OCI-LY7 (cell line): ENCODE measurements around the gene SH3BP5L.

Experiments
- EZH2phosphoT487 ChIP-seq: fragments of 200-600 bp; sonication (generic); IDR thresholded peaks from 2 replicates; pipeline ENCODE4 v1.6.1; 2018; ENCODE audit warnings: low read depth, borderline replicate concordance, mild to moderate bottlenecking, mixed run types, antibody characterized with exemption, low read length, moderate library complexity, mixed read lengths
- TF ChIP-seq, protein P1 (sequence below): fragments of 200-600 bp; sonication (generic); conservative IDR thresholded peaks from 2 replicates; pipeline ENCODE4 v1.5.1; 2014; ENCODE audit warnings: mild to moderate bottlenecking, antibody characterized with exemption, low read length, moderate library complexity, mixed read lengths

DNA sequence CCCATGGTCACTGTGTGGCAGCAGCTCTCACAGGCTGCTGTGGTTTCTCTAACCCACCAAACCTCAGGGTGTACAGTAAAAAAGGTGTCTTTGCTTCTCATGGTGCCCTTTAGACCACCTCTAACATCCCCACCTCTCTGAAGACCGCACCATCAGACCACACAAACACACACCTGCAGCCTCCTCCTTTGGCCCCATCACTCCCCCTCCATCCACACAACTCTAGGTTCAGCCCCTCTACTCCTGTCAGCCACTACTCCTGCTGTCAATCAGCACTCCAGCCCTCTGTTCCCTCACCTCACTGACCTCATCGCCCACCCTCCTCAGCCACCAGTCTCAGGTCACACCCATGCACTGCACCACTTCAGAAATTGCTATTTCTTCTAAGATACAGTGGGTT lies 25.7 kb upstream of the SH3BP5L start:
- TF ChIP-seq, protein P1, sequence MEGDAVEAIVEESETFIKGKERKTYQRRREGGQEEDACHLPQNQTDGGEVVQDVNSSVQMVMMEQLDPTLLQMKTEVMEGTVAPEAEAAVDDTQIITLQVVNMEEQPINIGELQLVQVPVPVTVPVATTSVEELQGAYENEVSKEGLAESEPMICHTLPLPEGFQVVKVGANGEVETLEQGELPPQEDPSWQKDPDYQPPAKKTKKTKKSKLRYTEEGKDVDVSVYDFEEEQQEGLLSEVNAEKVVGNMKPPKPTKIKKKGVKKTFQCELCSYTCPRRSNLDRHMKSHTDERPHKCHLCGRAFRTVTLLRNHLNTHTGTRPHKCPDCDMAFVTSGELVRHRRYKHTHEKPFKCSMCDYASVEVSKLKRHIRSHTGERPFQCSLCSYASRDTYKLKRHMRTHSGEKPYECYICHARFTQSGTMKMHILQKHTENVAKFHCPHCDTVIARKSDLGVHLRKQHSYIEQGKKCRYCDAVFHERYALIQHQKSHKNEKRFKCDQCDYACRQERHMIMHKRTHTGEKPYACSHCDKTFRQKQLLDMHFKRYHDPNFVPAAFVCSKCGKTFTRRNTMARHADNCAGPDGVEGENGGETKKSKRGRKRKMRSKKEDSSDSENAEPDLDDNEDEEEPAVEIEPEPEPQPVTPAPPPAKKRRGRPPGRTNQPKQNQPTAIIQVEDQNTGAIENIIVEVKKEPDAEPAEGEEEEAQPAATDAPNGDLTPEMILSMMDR, result no peak
- no peak for TF ChIP-seq EZH2phosphoT487
